H1 (cell line): Measurements from ENCODE around the gene CAMTA1. TPM values are rescaled to one million over a fixed set of nuclear protein-coding genes. Genes with fewer than 3 reads are reported as not detected.

Experiments
- CTCF ChIA-PET: fragments of 300-600 bp; sonication (Branson Sonifier 250); formaldehyde crosslinking; loops from one replicate; lab custom pipeline; 2021; ENCODE audit not compliant: partially characterized antibody; lab: Charles Lee
- POLR2A ChIA-PET: fragments of 300-600 bp; sonication (Branson Sonifier 250); formaldehyde crosslinking; loops from one replicate; lab custom pipeline; 2021; ENCODE audit warnings: inconsistent platforms; ENCODE audit not compliant: partially characterized antibody; lab: Charles Lee
- DNase-seq, 2 experiments: peaks; one replicate each; pipeline versions ENCODE4 v3.0.0 to v3.0.0-alpha.2; 2010 to 2022; ENCODE audit warnings: low spot score in 2 of 2, low read depth in 1 of 2, mixed read lengths in 1 of 2
- FAIRE-seq: peaks from 2 replicates; lab custom pipeline; 2011; peaks lifted over from hg19 to GRCh38; lab: Jason Lieb, UNC
- H2AFZ ChIP-seq: 2 replicates; pipeline ENCODE4 v1.8.1; 2012; ENCODE audit warnings: low read length, inconsistent platforms
- H2AK5ac ChIP-seq: 2 replicates; pipeline ENCODE4 v1.6.1; 2013; ENCODE audit warnings: low read depth, low read length
- H2BK120ac ChIP-seq: replicated peaks from 2 replicates; pipeline ENCODE3; 2013; ENCODE audit warnings: low read depth, low read length, inconsistent platforms
- H2BK12ac ChIP-seq: 2 replicates; pipeline ENCODE4 v1.6.1; 2013; ENCODE audit warnings: low read depth, low read length
- H2BK15ac ChIP-seq: 2 replicates; pipeline ENCODE4 v1.6.1; 2013; ENCODE audit warnings: low read length
- H2BK20ac ChIP-seq: 2 replicates; pipeline ENCODE4 v1.6.1; 2013; ENCODE audit warnings: low read length
- H2BK5ac ChIP-seq: 2 replicates; pipeline ENCODE4 v1.6.1; 2013; ENCODE audit warnings: low read depth, low read length
- H3K14ac ChIP-seq: 2 replicates; pipeline ENCODE4 v1.6.1; 2013; ENCODE audit warnings: inconsistent platforms; ENCODE audit not compliant: insufficient read length
- H3K18ac ChIP-seq: 2 replicates; pipeline ENCODE4 v1.6.1; 2013; ENCODE audit warnings: low read length; ENCODE audit errors: extremely low read depth
- H3K23ac ChIP-seq: 2 replicates; pipeline ENCODE4 v1.6.1; 2013; ENCODE audit warnings: inconsistent platforms; ENCODE audit not compliant: insufficient read length
- H3K23me2 ChIP-seq: 2 replicates; pipeline ENCODE4 v1.6.1; 2013; ENCODE audit warnings: low read depth, low read length
- H3K27ac ChIP-seq: 2 replicates; pipeline ENCODE4 v1.6.1; 2011; ENCODE audit warnings: low read depth, low read length, inconsistent platforms
- H3K27me3 ChIP-seq, 4 experiments: replicated peaks in 1 of 4; 1 replicate in 1 of 4; 2 replicates in 3 of 4; pipeline versions ENCODE4 v1.6.1 to v1.8.1; 2011 to 2013; ENCODE audit warnings: low read length in 3 of 4, mild to moderate bottlenecking in 3 of 4, inconsistent platforms in 2 of 4, mixed read lengths in 2 of 4, moderate library complexity in 1 of 4; ENCODE audit not compliant: control insufficient read depth in 3 of 4, insufficient read depth in 3 of 4; ENCODE audit errors: extremely low read depth in 1 of 4
- H3K36me3 ChIP-seq, 4 experiments: 2 replicates each; pipeline versions ENCODE4 v1.6.1 to v1.8.1; 2011 to 2013; ENCODE audit warnings: mild to moderate bottlenecking in 4 of 4, low read length in 3 of 4, moderate library complexity in 2 of 4, control low read depth in 1 of 4, inconsistent platforms in 1 of 4; ENCODE audit not compliant: insufficient read depth in 4 of 4, control insufficient read depth in 2 of 4
- H3K4ac ChIP-seq: replicated peaks from 2 replicates; pipeline ENCODE3; 2013; ENCODE audit warnings: low read length, low read depth, mixed read lengths, inconsistent platforms; ENCODE audit not compliant: insufficient read length
- H3K4me1 ChIP-seq, 4 experiments: replicated peaks in 1 of 4; 1 replicate in 1 of 4; 2 replicates in 3 of 4; pipeline versions ENCODE4 v1.6.1 to v1.8.1; 2011 to 2013; ENCODE audit warnings: low read length in 3 of 4, inconsistent platforms in 2 of 4, mixed read lengths in 1 of 4; ENCODE audit not compliant: insufficient read depth in 4 of 4, control insufficient read depth in 3 of 4
- H3K4me2 ChIP-seq, 2 experiments: 2 replicates each; pipeline versions ENCODE4 v1.6.1 to v1.8.1; 2011 to 2013; ENCODE audit warnings: low read depth in 2 of 2, low read length in 2 of 2, control low read depth in 1 of 2, inconsistent platforms in 1 of 2, mild to moderate bottlenecking in 1 of 2; ENCODE audit not compliant: insufficient read depth in 1 of 2
- H3K4me3 ChIP-seq, 4 experiments: fragments of 200-600, 300-600 bp in 1 of 4; sonication (generic), shearing (Covaris generic), sonication (Bioruptor Twin) in 1 of 4; 2 replicates each; pipeline versions ENCODE4 v1.5.1 to v1.8.1; 2011 to 2016; ENCODE audit warnings: low read length in 4 of 4, low read depth in 3 of 4, control low read depth in 2 of 4, inconsistent platforms in 2 of 4, mild to moderate bottlenecking in 2 of 4, mixed read lengths in 1 of 4, moderate library complexity in 1 of 4; ENCODE audit not compliant: insufficient read depth in 2 of 4; ENCODE audit errors: extremely low read depth in 1 of 4
- H3K56ac ChIP-seq: replicated peaks from 2 replicates; pipeline ENCODE3; 2013; ENCODE audit warnings: low read depth, mild to moderate bottlenecking, mixed read lengths, low read length, inconsistent platforms; ENCODE audit not compliant: insufficient read length
- H3K79me1 ChIP-seq: 2 replicates; pipeline ENCODE4 v1.6.1; 2013; ENCODE audit warnings: low read depth, low read length, control low read depth
- H3K79me2 ChIP-seq, 2 experiments: 2 replicates each; pipeline versions ENCODE4 v1.6.1 to v1.8.1; 2012 to 2013; ENCODE audit warnings: low read length in 2 of 2, mild to moderate bottlenecking in 2 of 2, inconsistent platforms in 1 of 2; ENCODE audit not compliant: insufficient read depth in 2 of 2, control insufficient read depth in 1 of 2
- H3K9ac ChIP-seq, 4 experiments: replicated peaks in 1 of 4; 1 replicate in 1 of 4; 2 replicates in 3 of 4; pipeline versions ENCODE4 v1.6.1 to v1.8.1; 2011 to 2013; ENCODE audit warnings: low read depth in 3 of 4, low read length in 3 of 4, control low read depth in 2 of 4, mild to moderate bottlenecking in 2 of 4, moderate library complexity in 2 of 4, inconsistent platforms in 1 of 4; ENCODE audit errors: extremely low read depth in 1 of 4
- H3K9me3 ChIP-seq, 2 experiments: 2 replicates each; pipeline versions ENCODE4 v1.6.1 to v1.8.1; 2012 to 2013; ENCODE audit warnings: mild to moderate bottlenecking in 2 of 2, moderate library complexity in 2 of 2, control low read depth in 1 of 2, inconsistent platforms in 1 of 2, low read depth in 1 of 2, low read length in 1 of 2, mixed read lengths in 1 of 2; ENCODE audit not compliant: insufficient read depth in 2 of 2
- H4K20me1 ChIP-seq, 2 experiments: replicated peaks in 1 of 2; 2 replicates each; pipeline versions ENCODE3 to v1.8.1; 2011 to 2013; ENCODE audit warnings: inconsistent platforms in 2 of 2, low read length in 2 of 2, mild to moderate bottlenecking in 1 of 2; ENCODE audit not compliant: insufficient read depth in 2 of 2, control insufficient read depth in 1 of 2
- H4K5ac ChIP-seq: 2 replicates; pipeline ENCODE4 v1.6.1; 2013; ENCODE audit warnings: low read length, low read depth, mixed read lengths, inconsistent platforms; ENCODE audit not compliant: insufficient read length
- H4K8ac ChIP-seq: 2 replicates; pipeline ENCODE4 v1.8.0; 2013; ENCODE audit warnings: mild to moderate bottlenecking, moderate library complexity, low read length, inconsistent platforms; ENCODE audit not compliant: insufficient read depth; ENCODE audit errors: extremely low read depth
- H4K91ac ChIP-seq: replicated peaks from 2 replicates; pipeline ENCODE3; 2013; ENCODE audit warnings: low read length, mixed read lengths, inconsistent platforms; ENCODE audit not compliant: insufficient read length
- CHD1 ChIP-seq: IDR thresholded peaks from 2 replicates; pipeline ENCODE4 v1.6.1; 2012; ENCODE audit warnings: low read depth, low read length, improper control_type of control experiment
- CTCF ChIP-seq, 3 experiments: IDR thresholded peaks; 1 replicate in 2 of 3; 2 replicates in 1 of 3; pipeline versions ENCODE4 v1.5.1 to v1.6.1; 2011; ENCODE audit warnings: low read length in 3 of 3, mild to moderate bottlenecking in 3 of 3, inconsistent platforms in 2 of 3, low read depth in 1 of 3, moderate library complexity in 1 of 3; ENCODE audit not compliant: insufficient read depth in 1 of 3; ENCODE audit errors: control extremely low read depth in 1 of 3
- GABPA ChIP-seq: IDR thresholded peaks from 2 replicates; pipeline ENCODE4 v1.6.1; 2011; ENCODE audit warnings: mild to moderate bottlenecking, low read length, moderate library complexity, borderline replicate concordance; ENCODE audit not compliant: insufficient read depth
- MAX ChIP-seq: IDR thresholded peaks from 2 replicates; pipeline ENCODE4 v1.6.1; 2012; ENCODE audit warnings: inconsistent platforms
- NANOG ChIP-seq: IDR thresholded peaks from 2 replicates; pipeline ENCODE4 v1.6.1; 2011; ENCODE audit warnings: low read length, low read depth, mild to moderate bottlenecking, inconsistent platforms; ENCODE audit not compliant: insufficient read depth, poor library complexity, severe bottlenecking
- RNF2 ChIP-seq: fragments of 200-900, 300-1000 bp; sonication (generic); IDR thresholded peaks from 2 replicates; pipeline ENCODE4 v1.7.1; 2016; ENCODE audit warnings: borderline replicate concordance, low read depth, mild to moderate bottlenecking, antibody characterized with exemption, low read length; ENCODE audit not compliant: poor library complexity, severe bottlenecking; ENCODE audit errors: missing control alignments
- TEAD4 ChIP-seq: IDR thresholded peaks from 2 replicates; pipeline ENCODE4 v1.6.1; 2012; ENCODE audit warnings: low read depth, low read length, inconsistent platforms, mixed read lengths
- ZNF274 ChIP-seq: IDR thresholded peaks from 2 replicates; pipeline ENCODE4 v1.7.0; 2012; ENCODE audit warnings: low read length, borderline replicate concordance; ENCODE audit errors: extremely low read depth
- WGBS, 2 experiments: shearing (Covaris generic) in 1 of 2; methylation state at CpG; one replicate each; pipeline versions ENCODE4 v1.1.6 to v1.1.7; 2013 to 2015; ENCODE audit warnings: low lambda C conversion rate in 2 of 2, mixed read lengths in 2 of 2, inconsistent platforms in 1 of 2, low coverage in 1 of 2, missing lambda C conversion rate in 1 of 2; ENCODE audit not compliant: insufficient replicate concordance in 2 of 2, insufficient coverage in 1 of 2, insufficient read length in 1 of 2; ENCODE audit errors: extremely low coverage in 1 of 2, missing lambda C conversion rate in 1 of 2; 5-methylcytosine and 5-hydroxymethylcytosine counted together
- polyA plus RNA-seq, 7 experiments: library from polyadenylated mRNA; depleted of rRNA in 3 of 7; stranded (reverse) in 5 of 7; unstranded in 2 of 7; fragments of >200 nt in 5 of 7; fragments of 200-250 nt in 2 of 7; gene quantifications; 1 replicate in 5 of 7; 2 replicates in 1 of 7; 4 replicates in 1 of 7; pipeline versions ENCODE4 v1.2.1 to v1.2.3, GENCODE V29; 2011 to 2013; ENCODE audit warnings: missing spikeins in 2 of 7, mixed read lengths in 2 of 7
- total RNA-seq: library from RNA; stranded (reverse); fragmentation: NEBNext Ultra II Directional; extraction: Animal tissue kit (Norgen Biotek cat#: 25700); gene quantifications from 2 replicates; pipeline ENCODE4 v1.2.1, GENCODE V29; 2021

Gene CAMTA1
- total and polyA plus RNA-seq, 2 of the 8 experiments (the other 6 are each of a cell fraction or from before 2014, with no cell fraction given): 65.0 to 119 TPM

- 88% methylated on average over 15 of the region's 15 CpGs; no CpG with 5 or more reads in 1 of the 2 experiments for WGBS, 2 experiments
- Histone ChIP-seq H2BK15ac (no peak overlapping the region), H3K18ac (no peak overlapping the region), H3K14ac (no peak overlapping the region), H3K56ac (no peak overlapping the region), H3K23ac (no peak overlapping the region), H3K4me2 (no peak overlapping the region), H3K9me3 (peaks cover 3 to 6% of the 10 kb centered on the region in 2 experiments; a peak in 2 of 4 replicates), H3K4me1 (peaks cover 0 to 5% (median 0%) of the 10 kb centered on the region in 4 experiments; a peak in 3 of 7 replicates), H3K9ac (no peak overlapping the region), H4K20me1 (peaks cover 0 to 6% of the 10 kb centered on the region in 2 experiments), H3K4me3 (no peak overlapping the region), H2BK20ac (no peak overlapping the region), H3K36me3 (no peaks in the 10 kb centered on the region; a peak in 1 of 8 replicates), H3K23me2 (peaks cover 5% of the 10 kb centered on the region; the same call in 1 of the 2 replicates), H3K27me3 (no peaks in the 10 kb centered on the region), H2AFZ (no peak overlapping the region), H3K27ac (no peak overlapping the region; the same call in 1 of the 2 replicates), H2AK5ac (no peak overlapping the region), H4K8ac (no peak overlapping the region), H4K5ac (no peak overlapping the region), H3K79me1 (no peaks in the 10 kb centered on the region), H2BK5ac (no peak overlapping the region), H2BK120ac (no peak overlapping the region), H2BK12ac (no peak overlapping the region), H3K4ac (no peak overlapping the region), H3K79me2 (no peaks in the 10 kb centered on the region), H4K91ac (no peak overlapping the region)
- POLR2A ChIA-PET: no interaction called here
- FAIRE-seq: no peak
- no peak for DNase-seq
- CTCF ChIA-PET: interaction anchor here (1.2 kb wide), 1 partner anchor 9 kb away, joined by 3 read pairs; no protein-coding TSS in a partner anchor
- no peak for TF ChIP-seq CHD1
- no peak for TF ChIP-seq CTCF (IDR thresholded peaks at IDR 0.05; ENCODE audit: control extremely low read depth in 1 of 3, insufficient read depth in 1 of 3, low read depth in 1 of 3, low read length in 3 of 3)
- no peak for TF ChIP-seq ZNF274
- TF ChIP-seq RNF2: no peak
- no peak for TF ChIP-seq MAX
- TF ChIP-seq NANOG: no peak
- no peak for TF ChIP-seq GABPA
- TF ChIP-seq TEAD4: no peak
These were observed 647.0 kb downstream of the CAMTA1 start for GRCh38 chr1:7432102-7432899.
